ENCODE data around the gene FNBP1L. TPM values are rescaled to one million over a fixed set of nuclear protein-coding genes. Genes with fewer than 3 reads are reported as not detected.
"Not testable (repeated sequence)": the region's sequence is repeated elsewhere in the genome, so short reads cannot be mapped to it uniquely, and the experiment has no call there.

The FNBP1L gene
- total RNA-seq, 1 experiment from 2014 or later = 35.4 TPM

GRCh38 chr1:93442741-93443140 is 5.2 kb upstream of the FNBP1L start:
- no peak for DNase-seq (ENCODE audit: low read depth)

GRCh38 chr1:93443454-93443853 is 4.5 kb upstream of the FNBP1L start:
- DNase-seq (ENCODE audit: low read depth) = no peak

- peak; percentile 32 for DNase-seq (ENCODE audit: low read depth)
Observed at GRCh38 chr1:93446837-93447451, 974 bp upstream of the FNBP1L start.

GRCh38 chr1:93448292-93448982 is 519 bp downstream of the FNBP1L start:
- DNase-seq (ENCODE audit: low read depth) = peak; percentile 69

GRCh38 chr1:93448983-93449804 is 1.3 kb downstream of the FNBP1L start:
- peak; percentile 42 for DNase-seq (ENCODE audit: low read depth)

GRCh38 chr1:93450321-93450720 is 2.4 kb downstream of the FNBP1L start:
- DNase-seq (ENCODE audit: low read depth) = no peak

- DNase-seq (ENCODE audit: low read depth) = peak; percentile 30
Observed at GRCh38 chr1:93453911-93454310, 6.0 kb downstream of the FNBP1L start.

- no peak for DNase-seq (ENCODE audit: low read depth)
Observed at GRCh38 chr1:93459126-93459525, 11.2 kb downstream of the FNBP1L start.

GRCh38 chr1:93461236-93461635 is 13.3 kb downstream of the FNBP1L start:
- no peak for DNase-seq (ENCODE audit: low read depth)

- no peak for DNase-seq (ENCODE audit: low read depth)
Observed at GRCh38 chr1:93463960-93464359, 16.0 kb downstream of the FNBP1L start.

- not testable (repeated sequence) for DNase-seq (ENCODE audit: low read depth)
Observed at GRCh38 chr1:93465371-93466082, 17.6 kb downstream of the FNBP1L start.

- DNase-seq (ENCODE audit: low read depth) = no peak
Observed at GRCh38 chr1:93467606-93468005, 19.7 kb downstream of the FNBP1L start.

- no peak for DNase-seq (ENCODE audit: low read depth)
Observed at GRCh38 chr1:93468662-93469061, 20.7 kb downstream of the FNBP1L start.

- DNase-seq (ENCODE audit: low read depth) = not testable (repeated sequence)
Observed at GRCh38 chr1:93469223-93469622, 21.3 kb downstream of the FNBP1L start.

- no peak for DNase-seq (ENCODE audit: low read depth)
Observed at GRCh38 chr1:93471284-93471683, 23.4 kb downstream of the FNBP1L start.

GRCh38 chr1:93471911-93472310 is 24.0 kb downstream of the FNBP1L start:
- DNase-seq (ENCODE audit: low read depth) = peak; percentile 33

GRCh38 chr1:93474321-93474720 is 26.4 kb downstream of the FNBP1L start:
- DNase-seq (ENCODE audit: low read depth) = no peak

GRCh38 chr1:93475681-93476080 is 27.8 kb downstream of the FNBP1L start:
- no peak for DNase-seq (ENCODE audit: low read depth)

GRCh38 chr1:93479133-93479745 is 31.3 kb downstream of the FNBP1L start:
- DNase-seq (ENCODE audit: low read depth) = not testable (repeated sequence)

GRCh38 chr1:93481899-93482298 is 34.0 kb downstream of the FNBP1L start:
- not testable (repeated sequence) for DNase-seq (ENCODE audit: low read depth)

GRCh38 chr1:93483200-93483599 is 35.3 kb downstream of the FNBP1L start:
- DNase-seq (ENCODE audit: low read depth) = peak; percentile 14

GRCh38 chr1:93483606-93484005 is 35.7 kb downstream of the FNBP1L start:
- no peak for DNase-seq (ENCODE audit: low read depth)
